ENCODE measurements around the gene DYDC1.
"Not testable (repeated sequence)": the region's sequence is repeated elsewhere in the genome, so short reads cannot be mapped to it uniquely, and the experiment has no call there.

Gene DYDC1

DNA sequence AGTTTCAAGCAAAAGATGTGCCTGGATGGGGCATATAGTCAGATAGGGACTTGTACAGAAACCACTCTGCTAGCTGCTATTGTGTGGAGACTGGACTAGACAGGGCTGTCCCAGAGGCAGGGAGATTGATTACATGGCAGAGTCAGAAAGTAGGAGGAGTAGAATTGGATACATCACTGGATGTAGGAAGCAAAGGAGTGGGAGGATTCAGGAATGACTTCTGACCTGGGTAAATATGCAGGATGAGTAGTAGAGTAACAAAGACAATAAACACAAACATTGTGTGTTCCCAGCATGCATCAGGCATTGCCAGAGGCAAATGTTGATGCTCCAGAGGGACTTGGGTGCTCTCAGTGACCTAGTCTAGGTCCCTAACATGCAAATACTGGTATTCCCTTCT is 36.2 kb downstream of the DYDC1 start:
- Histone ChIP-seq H3K4me1 (no peaks in the 10 kb centered on the region), H3K4me3 (ENCODE audit: low read depth, low read length) (no peak overlapping the region), H3K36me3 (no peaks in the 10 kb centered on the region), H3K9me3 (no peaks in the 10 kb centered on the region), H3K27me3 (no peaks in the 10 kb centered on the region)
- TF ChIP-seq, protein P1, sequence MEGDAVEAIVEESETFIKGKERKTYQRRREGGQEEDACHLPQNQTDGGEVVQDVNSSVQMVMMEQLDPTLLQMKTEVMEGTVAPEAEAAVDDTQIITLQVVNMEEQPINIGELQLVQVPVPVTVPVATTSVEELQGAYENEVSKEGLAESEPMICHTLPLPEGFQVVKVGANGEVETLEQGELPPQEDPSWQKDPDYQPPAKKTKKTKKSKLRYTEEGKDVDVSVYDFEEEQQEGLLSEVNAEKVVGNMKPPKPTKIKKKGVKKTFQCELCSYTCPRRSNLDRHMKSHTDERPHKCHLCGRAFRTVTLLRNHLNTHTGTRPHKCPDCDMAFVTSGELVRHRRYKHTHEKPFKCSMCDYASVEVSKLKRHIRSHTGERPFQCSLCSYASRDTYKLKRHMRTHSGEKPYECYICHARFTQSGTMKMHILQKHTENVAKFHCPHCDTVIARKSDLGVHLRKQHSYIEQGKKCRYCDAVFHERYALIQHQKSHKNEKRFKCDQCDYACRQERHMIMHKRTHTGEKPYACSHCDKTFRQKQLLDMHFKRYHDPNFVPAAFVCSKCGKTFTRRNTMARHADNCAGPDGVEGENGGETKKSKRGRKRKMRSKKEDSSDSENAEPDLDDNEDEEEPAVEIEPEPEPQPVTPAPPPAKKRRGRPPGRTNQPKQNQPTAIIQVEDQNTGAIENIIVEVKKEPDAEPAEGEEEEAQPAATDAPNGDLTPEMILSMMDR (IDR thresholded peaks at IDR 0.05; ENCODE audit: low read depth, low read length), result no peak
- no peak for DNase-seq

DNA sequence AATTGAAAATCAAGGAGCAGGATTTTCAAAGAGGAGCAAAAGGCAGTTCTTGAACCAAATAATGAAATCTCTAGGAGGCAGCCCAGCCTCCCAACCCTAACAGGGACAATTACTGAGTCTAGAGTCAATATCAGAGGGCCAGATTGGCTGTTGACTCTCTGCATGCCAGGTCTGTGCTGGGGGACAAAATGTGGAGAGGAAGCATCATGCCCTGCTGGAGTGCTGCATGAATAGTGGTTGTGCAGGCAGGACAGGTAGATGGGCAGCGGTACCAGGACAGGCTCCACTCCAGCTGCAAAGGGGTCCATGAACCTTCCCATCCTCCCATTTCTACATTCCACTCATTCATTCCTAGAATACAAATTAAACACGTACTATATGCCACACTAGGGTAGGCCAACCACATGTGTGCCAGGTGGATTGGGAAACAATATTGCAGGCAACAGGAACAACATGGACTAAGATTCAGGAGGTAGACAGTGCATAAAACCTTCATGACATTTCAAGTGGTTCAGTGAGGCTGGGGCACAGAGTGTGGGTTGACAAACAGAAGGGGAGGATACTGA is 36.7 kb downstream of the DYDC1 start:
- Histone ChIP-seq H3K4me1 (no peaks in the 10 kb centered on the region), H3K9me3 (no peaks in the 10 kb centered on the region), H3K27me3 (no peaks in the 10 kb centered on the region), H3K36me3 (no peaks in the 10 kb centered on the region), H3K4me3 (ENCODE audit: low read depth, low read length) (no peak overlapping the region)
- no peak for DNase-seq
- TF ChIP-seq, protein P1 (IDR thresholded peaks at IDR 0.05; ENCODE audit: low read depth, low read length), result no peak

DNA sequence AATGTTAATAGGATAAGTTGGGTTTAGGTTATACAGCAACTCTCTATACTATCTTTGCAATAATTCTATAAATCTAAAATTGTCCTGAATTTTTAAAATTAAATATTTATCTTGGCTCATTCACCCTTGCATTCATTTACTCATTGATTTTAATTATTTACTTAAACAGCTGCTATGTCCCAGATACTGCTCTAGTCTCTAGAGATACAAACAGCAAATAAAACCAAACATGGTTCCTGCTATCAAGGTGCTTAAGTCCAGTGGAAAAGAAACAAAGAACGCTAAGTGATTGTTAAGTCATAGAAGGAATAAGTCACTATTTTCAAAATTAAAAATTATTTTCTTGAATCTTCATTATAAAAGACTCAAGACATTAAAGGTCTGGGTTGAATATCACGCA is 37.2 kb downstream of the DYDC1 start:
- H3K4me1 ChIP-seq, result no peaks in the 10 kb centered on the region
- TF ChIP-seq, protein P1 (IDR thresholded peaks at IDR 0.05; ENCODE audit: low read depth, low read length), result no peak

DNA sequence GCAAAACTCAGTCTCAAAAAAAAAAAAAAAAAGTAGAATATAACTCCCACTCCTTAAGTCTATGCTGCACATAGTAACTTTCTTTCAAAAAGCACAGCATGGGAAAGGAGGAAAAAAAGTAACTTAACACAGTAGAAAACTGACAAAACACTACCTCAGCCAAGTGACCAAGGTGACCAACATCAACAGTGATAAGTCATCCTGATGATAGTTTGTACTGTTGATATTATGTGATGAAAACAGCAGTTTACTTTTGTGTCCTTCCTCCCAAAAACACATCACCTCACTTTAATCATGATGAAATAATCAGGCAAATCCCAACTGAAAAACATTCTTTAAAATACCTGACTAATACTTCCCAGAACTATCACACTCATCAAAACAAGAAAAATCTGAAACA is 37.8 kb downstream of the DYDC1 start:
- Histone ChIP-seq H3K4me1 (no peaks in the 10 kb centered on the region), H3K36me3 (no peaks in the 10 kb centered on the region), H3K9me3 (no peaks in the 10 kb centered on the region), H3K4me3 (ENCODE audit: low read depth, low read length) (no peak overlapping the region), H3K27me3 (no peaks in the 10 kb centered on the region)
- DNase-seq, result no peak
- TF ChIP-seq, protein P1 (IDR thresholded peaks at IDR 0.05; ENCODE audit: low read depth, low read length), result no peak

More for the DNA sequence above, 37.2 kb downstream of the DYDC1 start:
- H3K9me3 ChIP-seq, result no peaks in the 10 kb centered on the region
- no peak overlapping the region for H3K4me3 ChIP-seq (ENCODE audit: low read depth, low read length)
- H3K36me3 ChIP-seq, result no peaks in the 10 kb centered on the region
- no peaks in the 10 kb centered on the region for H3K27me3 ChIP-seq
- DNase-seq, result no peak

DNA sequence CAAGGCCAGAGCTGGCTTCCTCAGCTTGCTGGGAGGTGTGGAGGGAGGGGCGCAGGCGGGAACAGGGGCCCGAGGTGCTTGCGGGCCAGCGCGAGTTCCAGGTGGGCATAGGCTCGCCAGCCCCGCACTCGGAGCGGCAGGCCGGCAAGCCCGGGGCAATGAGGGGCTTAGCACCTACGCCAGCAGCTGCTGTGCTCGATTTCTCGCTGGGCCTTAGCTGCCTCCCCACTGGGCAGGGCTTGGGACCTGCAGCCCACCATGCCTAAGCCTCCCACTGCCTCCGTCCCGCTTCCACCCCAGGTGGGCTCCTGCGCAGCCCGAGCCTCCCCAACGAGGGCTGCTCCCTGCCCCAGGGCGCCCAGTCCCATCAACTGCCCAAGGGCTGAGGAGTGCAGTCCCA is 41.2 kb downstream of the DYDC1 start:
- Histone ChIP-seq H3K4me3 (ENCODE audit: low read depth, low read length) (no peak overlapping the region), H3K36me3 (no peaks in the 10 kb centered on the region), H3K27me3 (no peaks in the 10 kb centered on the region), H3K4me1 (no peaks in the 10 kb centered on the region), H3K9me3 (no peaks in the 10 kb centered on the region)
- no peak for DNase-seq
- TF ChIP-seq, protein P1 (IDR thresholded peaks at IDR 0.05; ENCODE audit: low read depth, low read length), result no peak

DNA sequence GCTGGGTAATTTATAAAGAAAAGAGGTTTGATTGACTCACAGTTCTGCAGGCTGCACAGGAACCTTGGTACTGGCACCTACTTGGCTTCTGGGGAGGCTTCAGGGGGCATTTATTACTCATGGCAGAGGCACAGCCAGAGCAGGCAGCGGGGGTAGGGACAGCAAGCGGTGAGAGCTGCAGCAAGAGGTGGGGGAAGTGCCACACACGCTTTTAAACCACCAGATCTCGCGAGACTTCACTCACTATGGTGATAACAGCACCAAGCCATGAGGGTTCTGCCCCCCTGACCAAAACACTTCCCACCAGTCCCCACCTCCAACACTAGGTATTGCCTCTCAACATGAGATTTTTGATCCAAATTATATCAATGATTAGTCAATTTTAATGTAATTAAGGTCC is 43.0 kb downstream of the DYDC1 start:
- Histone ChIP-seq H3K4me1 (no peaks in the 10 kb centered on the region), H3K27me3 (no peaks in the 10 kb centered on the region), H3K9me3 (no peaks in the 10 kb centered on the region), H3K4me3 (ENCODE audit: low read depth, low read length) (no peak overlapping the region), H3K36me3 (no peaks in the 10 kb centered on the region)
- no peak for DNase-seq
- TF ChIP-seq, protein P1 (IDR thresholded peaks at IDR 0.05; ENCODE audit: low read depth, low read length), result no peak

DNA sequence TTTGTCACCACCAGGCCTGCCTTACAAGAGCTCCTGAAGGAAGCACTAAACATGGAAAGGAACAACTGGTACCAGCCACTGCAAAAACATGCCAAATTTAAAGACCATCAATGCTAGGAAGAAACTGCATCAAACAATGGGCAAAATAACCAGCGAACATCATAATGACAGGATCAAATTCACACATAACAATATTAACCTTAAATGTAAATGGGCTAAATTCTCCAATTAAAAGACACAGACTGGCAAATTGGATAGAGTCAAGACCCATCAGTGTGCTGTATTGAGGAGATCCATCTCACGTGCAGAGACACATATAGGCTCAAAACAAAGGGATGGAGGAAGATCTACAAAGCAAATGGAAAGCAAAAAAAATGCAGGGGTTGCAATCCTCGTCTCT is 50.6 kb downstream of the DYDC1 start:
- not testable (repeated sequence) for DNase-seq, H3K9me3 ChIP-seq, H3K27me3 ChIP-seq

More for the DNA sequence above, 50.6 kb downstream of the DYDC1 start:
- not testable (repeated sequence) for H3K4me3 ChIP-seq (ENCODE audit: low read depth, low read length); H3K4me1 ChIP-seq; H3K36me3 ChIP-seq

Measured in BE2C (cell line).